Bone marrow (tissue), 2 donors: ENCODE measurements around the gene PACSIN3.
"Not testable (repeated sequence)": the region's sequence is repeated elsewhere in the genome, so short reads cannot be mapped to it uniquely, and the experiment has no call there.

Experiments used
- DNase-seq, 2 donors: peaks; one replicate each; lab custom pipeline; 2025; lab: John Stamatoyannopoulos, UW

Gene PACSIN3

GRCh38 chr11:47192111-47192510 lies 5.9 kb upstream of the PACSIN3 start:
- DNase-seq: no peak

GRCh38 chr11:47191137-47191536 lies 4.9 kb upstream of the PACSIN3 start:
- DNase-seq: not testable (repeated sequence)

- no peak for DNase-seq
Observed at GRCh38 chr11:47189100-47189834, 3.0 kb upstream of the PACSIN3 start.

- no peak for DNase-seq
Observed at GRCh38 chr11:47188259-47188658, 2.0 kb upstream of the PACSIN3 start.

- DNase-seq: no peak
Observed at GRCh38 chr11:47187723-47188122, 1.5 kb upstream of the PACSIN3 start.

GRCh38 chr11:47186700-47187695 lies 764 bp upstream of the PACSIN3 start:
- peak in 1 of 2 donors; percentile 15 for DNase-seq

GRCh38 chr11:47185305-47186075 lies 744 bp downstream of the PACSIN3 start:
- no peak for DNase-seq

GRCh38 chr11:47184711-47185304 lies 1.4 kb downstream of the PACSIN3 start:
- no peak for DNase-seq

GRCh38 chr11:47183969-47184368 lies 2.3 kb downstream of the PACSIN3 start:
- DNase-seq: no peak

- DNase-seq: no peak
Observed at GRCh38 chr11:47183031-47183856, 3.0 kb downstream of the PACSIN3 start.

GRCh38 chr11:47182380-47182779 lies 3.9 kb downstream of the PACSIN3 start:
- no peak for DNase-seq

- no peak for DNase-seq
Observed at GRCh38 chr11:47181271-47181670, 5.0 kb downstream of the PACSIN3 start.

GRCh38 chr11:47180006-47180787 lies 6.0 kb downstream of the PACSIN3 start:
- no peak for DNase-seq

- DNase-seq: peak in 1 of 2 donors; percentile 55
Observed at GRCh38 chr11:47179655-47179991, 6.6 kb downstream of the PACSIN3 start.

- DNase-seq: no peak
Observed at GRCh38 chr11:47178737-47179654, 7.2 kb downstream of the PACSIN3 start.

GRCh38 chr11:47178316-47178715 lies 7.9 kb downstream of the PACSIN3 start:
- no peak for DNase-seq

GRCh38 chr11:47177846-47178245 lies 8.4 kb downstream of the PACSIN3 start:
- no peak for DNase-seq

GRCh38 chr11:47177229-47177845 lies 8.9 kb downstream of the PACSIN3 start:
- peak; percentile 83 to 90 for DNase-seq
